SK-N-SH (cell line): ENCODE results near the gene TOR2A. TPM values are rescaled to one million over a fixed set of nuclear protein-coding genes. Genes with fewer than 3 reads are reported as not detected.

Source experiments
- CTCF ChIA-PET: fragments of 300-600, 350-600 bp; formaldehyde crosslinking; extraction: SDS; loops from one replicate; lab custom pipeline; 2021; lab: Yijun Ruan, JAX
- POLR2A ChIA-PET: fragments of 350-600 bp; sonication (Branson Sonifier 250); formaldehyde crosslinking; extraction: SDS; loops from one replicate; lab custom pipeline; 2020; ENCODE audit warnings: antibody characterized with exemption, inconsistent platforms; lab: Yijun Ruan, JAX
- DNase-seq: peaks from one replicate; pipeline ENCODE4 v3.0.0; 2012
- H2AFZ ChIP-seq: fragments of 200-600 bp; sonication (generic); 2 replicates; pipeline ENCODE4 v1.8.1; 2016; ENCODE audit warnings: antibody characterized with exemption, mild to moderate bottlenecking, low read depth
- H3F3A ChIP-seq: fragments of 200-600 bp; sonication (generic); replicated peaks from 2 replicates; pipeline ENCODE3; 2016; ENCODE audit warnings: antibody characterized with exemption, mild to moderate bottlenecking; ENCODE audit not compliant: insufficient read depth
- H3K27ac ChIP-seq, 2 experiments: fragments of 200-500 bp in 1 of 2; fragments of 200-600 bp in 1 of 2; sonication (Bioruptor generic) in 1 of 2; sonication (generic), shearing (Covaris generic) in 1 of 2; 2 replicates each; pipeline versions ENCODE4 v1.5.1 to v1.6.1; 2014 to 2016; ENCODE audit warnings: low read depth in 2 of 2, inconsistent platforms in 1 of 2, low read length in 1 of 2, mild to moderate bottlenecking in 1 of 2, mixed read lengths in 1 of 2
- H3K27me3 ChIP-seq: fragments of 200-600 bp; sonication (generic), shearing (Covaris generic); 2 replicates; pipeline ENCODE4 v1.6.1; 2016; ENCODE audit warnings: mixed run types; ENCODE audit not compliant: insufficient read depth
- H3K36me3 ChIP-seq, 2 experiments: fragments of 200-500 bp in 1 of 2; fragments of 200-600 bp in 1 of 2; sonication (Bioruptor generic) in 1 of 2; sonication (generic) in 1 of 2; replicated peaks in 1 of 2; 2 replicates each; pipeline versions ENCODE3 to v1.5.1; 2014 to 2016; ENCODE audit warnings: low read length in 1 of 2, mild to moderate bottlenecking in 1 of 2; ENCODE audit not compliant: insufficient read depth in 2 of 2, control insufficient read depth in 1 of 2
- H3K4me1 ChIP-seq, 2 experiments: fragments of 200-500 bp in 1 of 2; fragments of 200-600 bp in 1 of 2; sonication (Bioruptor generic) in 1 of 2; sonication (generic), shearing (Covaris generic) in 1 of 2; 2 replicates each; pipeline versions ENCODE4 v1.5.1 to v1.6.1; 2014 to 2016; ENCODE audit warnings: low read depth in 1 of 2, low read length in 1 of 2, mixed run types in 1 of 2; ENCODE audit not compliant: insufficient read depth in 2 of 2, control insufficient read depth in 1 of 2
- H3K4me2 ChIP-seq: fragments of 200-600 bp; sonication (generic), shearing (Covaris generic); 2 replicates; pipeline ENCODE4 v1.6.1; 2017; ENCODE audit warnings: mixed run types
- H3K4me3 ChIP-seq, 2 experiments: fragments of 200-500 bp in 1 of 2; fragments of 200-600 bp in 1 of 2; sonication (Bioruptor generic) in 1 of 2; sonication (generic), shearing (Covaris generic) in 1 of 2; 2 replicates each; pipeline versions ENCODE4 v1.5.1 to v1.8.1; 2014 to 2016; ENCODE audit warnings: low read depth in 2 of 2, inconsistent platforms in 1 of 2, low read length in 1 of 2, mild to moderate bottlenecking in 1 of 2, mixed read lengths in 1 of 2, moderate library complexity in 1 of 2
- H3K79me2 ChIP-seq: fragments of 200-600 bp; sonication (generic); 2 replicates; pipeline ENCODE4 v1.8.1; 2017; ENCODE audit warnings: mild to moderate bottlenecking; ENCODE audit not compliant: insufficient read depth
- H3K9ac ChIP-seq: fragments of 200-600 bp; sonication (generic); 2 replicates; pipeline ENCODE4 v1.6.1; 2017; ENCODE audit warnings: mixed run types
- H3K9me2 ChIP-seq: fragments of 200-600 bp; sonication (generic); 2 replicates; pipeline ENCODE4 v1.6.1; 2017; ENCODE audit warnings: mixed run types
- H3K9me3 ChIP-seq: fragments of 200-600 bp; sonication (generic); 2 replicates; pipeline ENCODE4 v1.6.1; 2017; ENCODE audit warnings: mixed run types, mild to moderate bottlenecking, moderate library complexity
- H4K20me1 ChIP-seq: fragments of 200-600 bp; sonication (generic); 2 replicates; pipeline ENCODE4 v1.6.1; 2017; ENCODE audit warnings: mild to moderate bottlenecking, mixed run types; ENCODE audit not compliant: insufficient read depth
- CTCF ChIP-seq: fragments of 200-600 bp; sonication (generic); IDR thresholded peaks from 2 replicates; pipeline ENCODE4 v1.6.1; 2017; ENCODE audit warnings: antibody characterized with exemption, mild to moderate bottlenecking, moderate library complexity
- EP300 ChIP-seq, 2 experiments: IDR thresholded peaks; 2 replicates each; pipeline versions ENCODE4 v1.4.0 to v1.6.1; 2012; ENCODE audit warnings: borderline replicate concordance in 1 of 2, low read depth in 1 of 2, low read length in 1 of 2
- EZH2phosphoT487 ChIP-seq: fragments of 200-600 bp; sonication (generic); IDR thresholded peaks from 2 replicates; pipeline ENCODE4 v1.6.1; 2017; ENCODE audit warnings: low read depth, mixed run types, mild to moderate bottlenecking, antibody characterized with exemption, moderate library complexity, borderline replicate concordance
- GABPA ChIP-seq: IDR thresholded peaks from 2 replicates; pipeline ENCODE4 v1.4.0; 2012; ENCODE audit warnings: low read depth, mild to moderate bottlenecking
- GATA2 ChIP-seq: sonication (generic); formaldehyde crosslinking; IDR thresholded peaks from 2 replicates; pipeline ENCODE4 v1.5.0; 2020; ENCODE audit warnings: mild to moderate bottlenecking, missing genetic modification reagents
- JUND ChIP-seq: IDR thresholded peaks from 2 replicates; pipeline ENCODE4 v1.4.0; 2012
- MXI1 ChIP-seq: IDR thresholded peaks from 2 replicates; pipeline ENCODE4 v1.6.1; 2012; ENCODE audit warnings: mild to moderate bottlenecking, low read depth, low read length, improper control_type of control experiment
- NFIC ChIP-seq: IDR thresholded peaks from 2 replicates; pipeline ENCODE4 v1.4.0; 2012; ENCODE audit warnings: borderline replicate concordance
- NRF1 ChIP-seq: IDR thresholded peaks from 2 replicates; pipeline ENCODE4 v1.6.1; 2012; ENCODE audit warnings: low read depth, mild to moderate bottlenecking, low read length
- RXRA ChIP-seq: IDR thresholded peaks from 2 replicates; pipeline ENCODE4 v1.4.0; 2012; ENCODE audit warnings: low read depth, mild to moderate bottlenecking, borderline replicate concordance
- SIN3A ChIP-seq: IDR thresholded peaks from 2 replicates; pipeline ENCODE4 v1.6.1; 2012; ENCODE audit warnings: low read depth, mild to moderate bottlenecking, low read length, moderate library complexity, borderline replicate concordance
- SMC3 ChIP-seq: IDR thresholded peaks from 2 replicates; pipeline ENCODE4 v1.6.1; 2012; ENCODE audit warnings: low read depth, low read length, improper control_type of control experiment
- TCF12 ChIP-seq: IDR thresholded peaks from 2 replicates; pipeline ENCODE4 v1.4.0; 2012
- TEAD4 ChIP-seq: IDR thresholded peaks from 2 replicates; pipeline ENCODE4 v1.4.0; 2012; ENCODE audit warnings: mild to moderate bottlenecking, borderline replicate concordance; ENCODE audit not compliant: insufficient read depth
- USF2 ChIP-seq: fragments of 150-350 bp; IDR thresholded peaks from 2 replicates; pipeline ENCODE4 v1.6.1; 2017; ENCODE audit warnings: antibody characterized with exemption, low read length, low read depth, borderline replicate concordance
- YY1 ChIP-seq: IDR thresholded peaks from 2 replicates; pipeline ENCODE4 v1.4.0; 2012; ENCODE audit warnings: low read depth, mild to moderate bottlenecking
- ZBTB33 ChIP-seq: IDR thresholded peaks from 2 replicates; pipeline ENCODE4 v1.4.0; 2012; ENCODE audit warnings: low read depth, borderline replicate concordance
- WGBS: methylation state at CpG from one replicate; pipeline ENCODE4 v1.1.6; 2017; ENCODE audit warnings: low lambda C conversion rate; 5-methylcytosine and 5-hydroxymethylcytosine counted together
- polyA plus RNA-seq, 3 experiments: library from polyadenylated mRNA; depleted of rRNA; stranded (reverse); fragments of >200 nt; gene quantifications; 2 replicates each; pipeline ENCODE4 v1.2.3, GENCODE V29; 2012
- TF ChIP-seq, protein P1 (sequence below): IDR thresholded peaks from 2 replicates; pipeline ENCODE4; 2012
- TF ChIP-seq, protein P2 (sequence below): fragments of 150-350 bp; IDR thresholded peaks from 2 replicates; pipeline ENCODE4 v1.6.1; 2016; ENCODE audit warnings: mild to moderate bottlenecking, low read depth, low read length
- TF ChIP-seq, protein P3 (sequence below): IDR thresholded peaks from 2 replicates; pipeline ENCODE4 v1.6.1; 2012; ENCODE audit warnings: mild to moderate bottlenecking, low read depth, low read length, moderate library complexity

TOR2A gene
- polyA plus RNA-seq, 1 of the 3 experiments (the other 2 are of a cell fraction): 17.2 TPM

DNA sequence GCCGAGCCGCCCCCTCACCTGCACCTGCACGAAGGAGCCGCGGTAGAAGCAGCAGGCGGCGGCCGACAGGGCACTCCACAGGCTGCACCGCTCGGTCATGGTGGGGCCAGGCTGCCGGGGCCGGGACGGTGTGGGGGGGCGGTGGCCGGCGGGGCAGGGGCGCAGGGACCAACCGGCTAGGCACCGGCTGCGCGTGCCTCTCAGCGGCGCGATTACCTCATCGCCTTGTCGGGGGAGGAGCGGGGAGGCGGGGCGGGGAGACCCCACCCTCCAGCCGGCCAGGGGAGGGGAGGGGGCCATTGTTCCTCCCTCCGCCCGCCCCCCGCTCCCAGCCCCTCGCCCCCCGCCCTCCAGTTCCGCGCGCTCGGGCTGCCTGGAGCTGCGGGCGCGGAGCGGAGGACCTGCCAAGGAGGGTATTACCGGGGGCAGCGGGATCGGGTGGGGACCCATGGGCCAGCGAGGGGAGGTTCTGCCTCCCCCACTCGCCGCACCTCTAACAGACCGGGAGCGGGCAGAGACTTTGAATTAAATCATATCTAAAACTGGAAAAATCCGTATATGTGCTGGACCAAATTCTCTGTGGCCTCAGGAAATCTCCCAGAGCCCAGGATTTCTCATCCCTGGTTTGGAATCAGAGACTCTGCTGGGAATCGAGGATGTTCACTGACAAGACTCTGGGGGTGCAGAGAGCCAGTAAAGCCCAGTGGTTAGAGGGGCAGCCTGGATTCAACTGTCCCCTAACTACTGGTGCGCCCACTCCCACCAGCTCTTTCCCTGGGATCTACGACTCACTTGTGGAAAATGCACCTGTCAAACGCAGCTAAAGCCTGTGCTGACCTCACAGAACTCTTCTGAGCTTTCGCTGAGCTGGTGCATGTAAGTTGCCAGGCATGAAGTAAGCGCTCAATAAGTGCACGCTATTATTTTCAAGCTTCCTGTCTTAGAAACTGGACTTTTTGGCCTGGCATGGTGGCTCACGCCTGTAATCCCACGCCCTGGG, 20.3 kb upstream of the TOR2A start:
- 40% methylated on average over 17 of the region's 61 CpGs for WGBS
- no peak overlapping the region for H3K9ac ChIP-seq
- peaks cover 0 to 20% of the 10 kb centered on the region in 2 experiments; a peak in 1 of 4 replicates for H3K4me1 ChIP-seq
- ChIA-PET POLR2A (interaction anchor here (0.7 to 1.8 kb wide), 4 partner anchors 12 to 25 kb away, joined by 3 to 7 read pairs (median 3); no protein-coding TSS in a partner anchor), CTCF (interaction anchor here (0.8 to 3.8 kb wide), 9 partner anchors 8 to 166 kb away, joined by 3 to 23 read pairs (median 4); partner anchors contain the start of genes CDK9 and TOR2A)
- H2AFZ ChIP-seq: no peak overlapping the region
- peak; percentile 97 for DNase-seq
- no peaks in the 10 kb centered on the region for H3F3A ChIP-seq
- H3K4me3 ChIP-seq: peak overlapping the region in 1 of 2 experiments; percentile 54; a peak in 2 of 4 replicates
- peaks cover 20% of the 10 kb centered on the region for H3K27me3 ChIP-seq
- H3K36me3 ChIP-seq: no peaks in the 10 kb centered on the region
- H3K9me2 ChIP-seq: no peaks in the 10 kb centered on the region
- no peaks in the 10 kb centered on the region for H3K79me2 ChIP-seq
- H3K9me3 ChIP-seq: no peaks in the 10 kb centered on the region
- peak overlapping the region in 1 of 2 experiments; percentile 72; a peak in 2 of 4 replicates for H3K27ac ChIP-seq
- H4K20me1 ChIP-seq: no peaks in the 10 kb centered on the region
- no peak for TF ChIP-seq SIN3A
- no peak for TF ChIP-seq TCF12
- TF ChIP-seq SMC3: no peak
- TF ChIP-seq NFIC: no peak
- TF ChIP-seq TEAD4: no peak
- no peak for TF ChIP-seq USF2
- TF ChIP-seq EP300 (IDR thresholded peaks at IDR 0.05; ENCODE audit: borderline replicate concordance in 1 of 2, low read depth in 1 of 2, low read length in 1 of 2): no peak
- TF ChIP-seq, protein P1, sequence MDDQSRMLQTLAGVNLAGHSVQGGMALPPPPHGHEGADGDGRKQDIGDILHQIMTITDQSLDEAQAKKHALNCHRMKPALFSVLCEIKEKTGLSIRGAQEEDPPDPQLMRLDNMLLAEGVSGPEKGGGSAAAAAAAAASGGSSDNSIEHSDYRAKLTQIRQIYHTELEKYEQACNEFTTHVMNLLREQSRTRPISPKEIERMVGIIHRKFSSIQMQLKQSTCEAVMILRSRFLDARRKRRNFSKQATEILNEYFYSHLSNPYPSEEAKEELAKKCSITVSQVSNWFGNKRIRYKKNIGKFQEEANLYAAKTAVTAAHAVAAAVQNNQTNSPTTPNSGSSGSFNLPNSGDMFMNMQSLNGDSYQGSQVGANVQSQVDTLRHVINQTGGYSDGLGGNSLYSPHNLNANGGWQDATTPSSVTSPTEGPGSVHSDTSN: no peak
- TF ChIP-seq CTCF: no peak
- TF ChIP-seq GATA2 (CRISPR knock-in tag): no peak
- no peak for TF ChIP-seq GABPA
- TF ChIP-seq ZBTB33: no peak
- TF ChIP-seq, protein P2, sequence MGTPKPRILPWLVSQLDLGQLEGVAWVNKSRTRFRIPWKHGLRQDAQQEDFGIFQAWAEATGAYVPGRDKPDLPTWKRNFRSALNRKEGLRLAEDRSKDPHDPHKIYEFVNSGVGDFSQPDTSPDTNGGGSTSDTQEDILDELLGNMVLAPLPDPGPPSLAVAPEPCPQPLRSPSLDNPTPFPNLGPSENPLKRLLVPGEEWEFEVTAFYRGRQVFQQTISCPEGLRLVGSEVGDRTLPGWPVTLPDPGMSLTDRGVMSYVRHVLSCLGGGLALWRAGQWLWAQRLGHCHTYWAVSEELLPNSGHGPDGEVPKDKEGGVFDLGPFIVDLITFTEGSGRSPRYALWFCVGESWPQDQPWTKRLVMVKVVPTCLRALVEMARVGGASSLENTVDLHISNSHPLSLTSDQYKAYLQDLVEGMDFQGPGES: no peak
- no peak for TF ChIP-seq EZH2phosphoT487
- TF ChIP-seq YY1: no peak
- TF ChIP-seq RXRA: no peak
- no peak for TF ChIP-seq JUND
- TF ChIP-seq, protein P3, sequence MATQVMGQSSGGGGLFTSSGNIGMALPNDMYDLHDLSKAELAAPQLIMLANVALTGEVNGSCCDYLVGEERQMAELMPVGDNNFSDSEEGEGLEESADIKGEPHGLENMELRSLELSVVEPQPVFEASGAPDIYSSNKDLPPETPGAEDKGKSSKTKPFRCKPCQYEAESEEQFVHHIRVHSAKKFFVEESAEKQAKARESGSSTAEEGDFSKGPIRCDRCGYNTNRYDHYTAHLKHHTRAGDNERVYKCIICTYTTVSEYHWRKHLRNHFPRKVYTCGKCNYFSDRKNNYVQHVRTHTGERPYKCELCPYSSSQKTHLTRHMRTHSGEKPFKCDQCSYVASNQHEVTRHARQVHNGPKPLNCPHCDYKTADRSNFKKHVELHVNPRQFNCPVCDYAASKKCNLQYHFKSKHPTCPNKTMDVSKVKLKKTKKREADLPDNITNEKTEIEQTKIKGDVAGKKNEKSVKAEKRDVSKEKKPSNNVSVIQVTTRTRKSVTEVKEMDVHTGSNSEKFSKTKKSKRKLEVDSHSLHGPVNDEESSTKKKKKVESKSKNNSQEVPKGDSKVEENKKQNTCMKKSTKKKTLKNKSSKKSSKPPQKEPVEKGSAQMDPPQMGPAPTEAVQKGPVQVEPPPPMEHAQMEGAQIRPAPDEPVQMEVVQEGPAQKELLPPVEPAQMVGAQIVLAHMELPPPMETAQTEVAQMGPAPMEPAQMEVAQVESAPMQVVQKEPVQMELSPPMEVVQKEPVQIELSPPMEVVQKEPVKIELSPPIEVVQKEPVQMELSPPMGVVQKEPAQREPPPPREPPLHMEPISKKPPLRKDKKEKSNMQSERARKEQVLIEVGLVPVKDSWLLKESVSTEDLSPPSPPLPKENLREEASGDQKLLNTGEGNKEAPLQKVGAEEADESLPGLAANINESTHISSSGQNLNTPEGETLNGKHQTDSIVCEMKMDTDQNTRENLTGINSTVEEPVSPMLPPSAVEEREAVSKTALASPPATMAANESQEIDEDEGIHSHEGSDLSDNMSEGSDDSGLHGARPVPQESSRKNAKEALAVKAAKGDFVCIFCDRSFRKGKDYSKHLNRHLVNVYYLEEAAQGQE: no peak
- TF ChIP-seq NRF1: no peak
- TF ChIP-seq MXI1: no peak
- H3K4me2 ChIP-seq: no peak overlapping the region
